ENCODE data around the gene C1QTNF3.

- TF ChIP-seq POLR2A (IDR thresholded peaks at IDR 0.05) (no peak), POLR2AphosphoS5 (IDR thresholded peaks at IDR 0.05) (no peak), CTCF (IDR thresholded peaks at IDR 0.05 in 8 of 11, conservative IDR thresholded peaks at IDR 0.05 in 3 of 11) (no peak)
Observed at GRCh38 chr5:34030048-34030447, 13.0 kb downstream of the C1QTNF3 start.
